GM18511 (cell line): ENCODE results near the gene SLC41A3.
"Not testable (repeated sequence)": the region's sequence is repeated elsewhere in the genome, so short reads cannot be mapped to it uniquely, and the experiment has no call there.

Source experiments
- ATAC-seq: cut with Tn5 transposase; IDR thresholded peaks from one replicate; pipeline ENCODE4 v1.9.1; 2021; ENCODE audit warnings: mild to moderate bottlenecking, moderate library complexity; ENCODE audit not compliant: unreplicated experiment

SLC41A3 gene

GRCh38 chr3:125963834-125964233, 120.1 kb downstream of the SLC41A3 start:
- ATAC-seq: not testable (repeated sequence)

- ATAC-seq: no peak
Measured at GRCh38 chr3:125961289-125961589, 122.7 kb downstream of the SLC41A3 start.

GRCh38 chr3:125960456-125961288, 123.3 kb downstream of the SLC41A3 start:
- ATAC-seq: no peak

GRCh38 chr3:125960066-125960424, 123.9 kb downstream of the SLC41A3 start:
- no peak for ATAC-seq

- no peak for ATAC-seq
Measured at GRCh38 chr3:125959317-125960065, 124.4 kb downstream of the SLC41A3 start.

- no peak for ATAC-seq
Measured at GRCh38 chr3:125958511-125959316, 125.2 kb downstream of the SLC41A3 start.

- no peak for ATAC-seq
Measured at GRCh38 chr3:125957674-125958510, 126.0 kb downstream of the SLC41A3 start.

- ATAC-seq: not testable (repeated sequence)
Measured at GRCh38 chr3:125957020-125957419, 126.9 kb downstream of the SLC41A3 start.
